Ishikawa (cell line): Measurements from ENCODE around the gene GTSE1.

Source experiments
- CEBPB ChIP-seq: IDR thresholded peaks from 2 replicates; pipeline ENCODE4 v1.6.1; 2012
- CREB1 ChIP-seq: IDR thresholded peaks from 2 replicates; pipeline ENCODE4 v1.6.1; 2012; ENCODE audit warnings: low read depth
- EGR1 ChIP-seq: IDR thresholded peaks from 2 replicates; pipeline ENCODE4 v1.6.1; 2012
- EP300 ChIP-seq: IDR thresholded peaks from 2 replicates; pipeline ENCODE4 v1.6.1; 2012; ENCODE audit warnings: borderline replicate concordance
- FOXM1 ChIP-seq: IDR thresholded peaks from 2 replicates; pipeline ENCODE4 v1.6.1; 2012; ENCODE audit warnings: low read depth, borderline replicate concordance
- NFIC ChIP-seq: IDR thresholded peaks from 2 replicates; pipeline ENCODE4 v1.6.1; 2012
- RAD21 ChIP-seq: IDR thresholded peaks from 2 replicates; pipeline ENCODE4 v1.6.1; 2012; ENCODE audit warnings: low read depth
- TAF1 ChIP-seq: IDR thresholded peaks from 2 replicates; pipeline ENCODE4 v1.6.1; 2012; ENCODE audit warnings: low read depth, mild to moderate bottlenecking
- TCF12 ChIP-seq: IDR thresholded peaks from 2 replicates; pipeline ENCODE4 v1.6.1; 2012; ENCODE audit warnings: low read depth
- TEAD4 ChIP-seq: IDR thresholded peaks from 2 replicates; pipeline ENCODE4 v1.6.1; 2012
- YY1 ChIP-seq: IDR thresholded peaks from 2 replicates; pipeline ENCODE4 v1.6.1; 2012; ENCODE audit warnings: low read depth
- ZBTB7A ChIP-seq: IDR thresholded peaks from 2 replicates; pipeline ENCODE4 v1.6.1; 2012; ENCODE audit warnings: low read depth
- TF ChIP-seq, protein P1 (sequence below): IDR thresholded peaks from 2 replicates; pipeline ENCODE4 v1.6.1; 2012
- TF ChIP-seq, protein P2 (sequence below): IDR thresholded peaks from 2 replicates; pipeline ENCODE4 v1.6.1; 2012; ENCODE audit warnings: low read depth, mild to moderate bottlenecking
- TF ChIP-seq, protein P3 (sequence below): IDR thresholded peaks from 2 replicates; pipeline ENCODE4 v1.6.1; 2012

The GTSE1 gene

DNA sequence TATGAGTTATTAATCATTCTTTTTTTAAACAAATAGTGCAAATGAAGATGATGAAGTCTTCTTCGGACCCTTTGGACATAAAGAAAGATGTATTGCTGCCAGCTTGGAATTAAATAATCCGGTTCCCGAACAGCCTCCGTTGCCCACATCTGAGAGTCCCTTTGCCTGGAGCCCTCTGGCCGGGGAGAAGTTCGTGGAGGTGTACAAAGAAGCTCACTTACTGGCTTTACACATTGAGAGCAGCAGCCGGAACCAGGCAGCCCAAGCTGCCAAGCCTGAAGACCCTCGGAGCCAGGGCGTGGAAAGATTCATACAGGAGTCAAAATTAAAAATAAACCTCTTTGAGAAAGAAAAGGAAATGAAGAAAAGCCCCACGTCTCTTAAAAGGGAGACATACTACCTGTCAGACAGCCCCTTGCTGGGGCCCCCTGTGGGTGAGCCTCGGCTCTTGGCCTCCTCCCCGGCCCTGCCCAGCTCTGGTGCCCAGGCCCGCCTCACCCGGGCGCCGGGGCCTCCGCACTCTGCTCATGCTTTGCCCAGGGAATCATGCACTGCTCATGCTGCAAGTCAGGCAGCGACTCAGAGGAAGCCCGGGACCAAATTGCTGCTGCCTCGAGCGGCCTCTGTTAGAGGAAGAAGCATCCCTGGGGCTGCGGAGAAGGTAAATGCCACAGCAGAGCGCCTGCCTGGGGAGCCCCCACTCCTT lies 11.8 kb downstream of the GTSE1 start:
- TF ChIP-seq TEAD4 (no peak), EP300 (no peak)
- TF ChIP-seq, protein P1, sequence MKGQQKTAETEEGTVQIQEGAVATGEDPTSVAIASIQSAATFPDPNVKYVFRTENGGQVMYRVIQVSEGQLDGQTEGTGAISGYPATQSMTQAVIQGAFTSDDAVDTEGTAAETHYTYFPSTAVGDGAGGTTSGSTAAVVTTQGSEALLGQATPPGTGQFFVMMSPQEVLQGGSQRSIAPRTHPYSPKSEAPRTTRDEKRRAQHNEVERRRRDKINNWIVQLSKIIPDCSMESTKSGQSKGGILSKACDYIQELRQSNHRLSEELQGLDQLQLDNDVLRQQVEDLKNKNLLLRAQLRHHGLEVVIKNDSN, result no peak

DNA sequence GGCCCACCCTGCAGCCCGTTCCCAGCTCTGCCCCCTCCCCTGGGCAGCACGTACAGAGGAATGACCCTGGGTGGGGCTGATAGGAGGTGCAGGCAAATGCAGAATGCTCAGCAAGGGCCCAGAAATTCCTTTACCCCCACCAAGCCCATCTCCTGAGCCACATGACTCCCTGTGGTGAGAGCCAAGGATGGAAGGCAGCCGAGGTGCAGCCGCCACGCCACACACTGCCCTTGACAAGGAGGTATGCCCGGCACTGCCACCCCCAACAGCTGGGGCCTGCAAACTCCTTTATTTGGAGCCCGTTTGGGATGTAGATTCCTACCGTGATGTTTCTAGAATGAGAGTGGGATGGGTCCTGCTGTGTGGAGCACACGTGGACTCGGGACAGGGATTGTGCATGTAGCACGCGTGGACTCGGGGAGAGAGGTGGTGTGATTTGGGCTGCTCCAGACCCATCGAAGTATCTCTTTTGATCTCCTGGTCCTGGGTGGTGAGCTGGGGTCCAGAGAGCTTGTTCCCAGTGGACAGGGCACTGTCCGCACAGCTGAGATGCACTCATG lies 12.9 kb downstream of the GTSE1 start:
- TF ChIP-seq TEAD4 (no peak), EGR1 (no peak), TAF1 (no peak), NFIC (no peak), EP300 (no peak), TCF12 (no peak), CREB1 (no peak), RAD21 (no peak), ZBTB7A (no peak), FOXM1 (no peak), YY1 (no peak), CEBPB (no peak)
- TF ChIP-seq, protein P2, sequence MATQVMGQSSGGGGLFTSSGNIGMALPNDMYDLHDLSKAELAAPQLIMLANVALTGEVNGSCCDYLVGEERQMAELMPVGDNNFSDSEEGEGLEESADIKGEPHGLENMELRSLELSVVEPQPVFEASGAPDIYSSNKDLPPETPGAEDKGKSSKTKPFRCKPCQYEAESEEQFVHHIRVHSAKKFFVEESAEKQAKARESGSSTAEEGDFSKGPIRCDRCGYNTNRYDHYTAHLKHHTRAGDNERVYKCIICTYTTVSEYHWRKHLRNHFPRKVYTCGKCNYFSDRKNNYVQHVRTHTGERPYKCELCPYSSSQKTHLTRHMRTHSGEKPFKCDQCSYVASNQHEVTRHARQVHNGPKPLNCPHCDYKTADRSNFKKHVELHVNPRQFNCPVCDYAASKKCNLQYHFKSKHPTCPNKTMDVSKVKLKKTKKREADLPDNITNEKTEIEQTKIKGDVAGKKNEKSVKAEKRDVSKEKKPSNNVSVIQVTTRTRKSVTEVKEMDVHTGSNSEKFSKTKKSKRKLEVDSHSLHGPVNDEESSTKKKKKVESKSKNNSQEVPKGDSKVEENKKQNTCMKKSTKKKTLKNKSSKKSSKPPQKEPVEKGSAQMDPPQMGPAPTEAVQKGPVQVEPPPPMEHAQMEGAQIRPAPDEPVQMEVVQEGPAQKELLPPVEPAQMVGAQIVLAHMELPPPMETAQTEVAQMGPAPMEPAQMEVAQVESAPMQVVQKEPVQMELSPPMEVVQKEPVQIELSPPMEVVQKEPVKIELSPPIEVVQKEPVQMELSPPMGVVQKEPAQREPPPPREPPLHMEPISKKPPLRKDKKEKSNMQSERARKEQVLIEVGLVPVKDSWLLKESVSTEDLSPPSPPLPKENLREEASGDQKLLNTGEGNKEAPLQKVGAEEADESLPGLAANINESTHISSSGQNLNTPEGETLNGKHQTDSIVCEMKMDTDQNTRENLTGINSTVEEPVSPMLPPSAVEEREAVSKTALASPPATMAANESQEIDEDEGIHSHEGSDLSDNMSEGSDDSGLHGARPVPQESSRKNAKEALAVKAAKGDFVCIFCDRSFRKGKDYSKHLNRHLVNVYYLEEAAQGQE, result no peak
- TF ChIP-seq, protein P3, sequence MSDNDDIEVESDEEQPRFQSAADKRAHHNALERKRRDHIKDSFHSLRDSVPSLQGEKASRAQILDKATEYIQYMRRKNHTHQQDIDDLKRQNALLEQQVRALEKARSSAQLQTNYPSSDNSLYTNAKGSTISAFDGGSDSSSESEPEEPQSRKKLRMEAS, result no peak
- TF ChIP-seq, protein P1, result no peak

DNA sequence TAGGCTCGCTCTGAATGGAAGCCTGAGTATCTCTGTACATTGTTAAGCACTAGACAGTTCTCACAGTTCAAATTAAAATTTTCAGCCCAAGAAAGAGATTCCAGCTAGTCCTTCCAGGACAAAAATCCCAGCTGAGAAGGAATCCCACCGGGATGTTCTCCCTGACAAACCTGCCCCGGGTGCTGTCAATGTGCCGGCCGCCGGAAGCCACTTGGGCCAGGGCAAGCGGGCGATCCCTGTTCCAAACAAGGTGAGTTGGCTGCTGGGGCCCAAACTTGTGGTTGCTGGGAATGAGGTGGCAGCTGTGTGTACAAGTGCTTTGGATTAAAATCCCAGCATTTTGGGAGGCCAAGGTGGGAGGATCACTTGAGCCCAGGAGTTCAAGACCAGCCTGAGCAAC lies 15.4 kb downstream of the GTSE1 start:
- TF ChIP-seq EGR1 (no peak), NFIC (no peak)

DNA sequence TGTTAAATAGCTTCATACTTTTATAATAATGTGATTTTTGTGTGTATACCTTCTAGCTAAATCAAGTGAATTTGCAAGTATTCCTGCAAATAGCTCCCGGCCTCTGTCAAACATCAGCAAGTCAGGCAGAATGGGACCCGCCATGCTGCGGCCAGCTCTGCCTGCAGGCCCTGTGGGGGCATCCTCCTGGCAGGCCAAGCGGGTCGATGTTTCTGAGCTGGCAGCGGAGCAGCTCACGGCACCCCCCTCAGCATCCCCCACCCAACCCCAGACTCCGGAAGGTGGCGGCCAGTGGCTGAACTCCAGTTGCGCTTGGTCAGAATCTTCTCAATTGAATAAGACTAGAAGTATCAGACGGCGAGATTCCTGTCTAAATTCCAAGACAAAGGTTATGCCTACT lies 19.3 kb downstream of the GTSE1 start:
- TF ChIP-seq, protein P3, result no peak
- no peak for TF ChIP-seq EGR1
- TF ChIP-seq, protein P2, result no peak
- TF ChIP-seq CREB1, result no peak
- no peak for TF ChIP-seq EP300
- no peak for TF ChIP-seq NFIC
- TF ChIP-seq, protein P1, result no peak
- no peak for TF ChIP-seq ZBTB7A
- no peak for TF ChIP-seq RAD21
- TF ChIP-seq YY1, result no peak
- TF ChIP-seq TCF12, result no peak
- TF ChIP-seq TAF1, result no peak

DNA sequence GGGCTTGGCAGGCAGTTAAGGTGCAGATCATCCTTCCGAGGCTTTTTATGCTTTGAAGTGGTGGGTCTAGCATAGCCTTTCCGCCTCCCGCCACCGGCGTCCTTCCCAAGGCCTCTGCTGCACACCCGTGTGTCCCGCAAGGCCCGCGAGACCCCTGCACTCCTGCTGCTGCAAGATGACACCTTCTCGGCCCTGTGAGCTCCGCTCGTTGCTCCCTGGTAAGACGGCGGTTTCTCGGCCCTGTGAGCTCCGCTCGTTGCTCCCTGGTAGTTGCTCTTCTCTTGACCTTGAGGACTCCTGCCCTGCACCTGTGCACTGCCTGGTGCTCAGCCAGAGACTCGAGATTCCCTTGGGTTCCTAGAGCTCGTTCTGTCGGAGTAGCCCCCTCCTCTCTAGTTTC lies 21.0 kb downstream of the GTSE1 start:
- TF ChIP-seq CREB1, result no peak

DNA sequence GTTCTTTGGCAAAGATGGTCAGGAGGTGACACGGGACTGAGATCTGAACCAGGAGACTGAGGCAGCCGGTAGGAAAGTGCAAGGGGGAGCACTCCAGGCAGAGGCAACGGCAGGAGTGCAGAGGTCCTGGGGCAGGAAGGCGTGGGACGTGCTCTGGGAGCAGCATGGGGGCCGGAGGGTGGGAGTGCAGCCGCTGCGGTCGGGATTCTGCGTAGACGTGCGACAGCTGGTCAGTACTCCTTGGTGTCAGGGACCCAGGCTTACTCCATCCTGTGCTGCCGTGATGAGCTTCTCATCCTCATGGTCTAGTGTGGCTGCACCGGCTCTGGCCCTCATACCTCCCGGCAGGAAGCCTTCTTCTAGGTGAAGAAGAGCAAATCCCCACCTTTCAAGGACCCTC lies 21.9 kb downstream of the GTSE1 start:
- no peak for TF ChIP-seq EGR1
- no peak for TF ChIP-seq CEBPB
- TF ChIP-seq FOXM1, result no peak
- no peak for TF ChIP-seq TEAD4
- no peak for TF ChIP-seq EP300
- TF ChIP-seq, protein P1, result no peak
- TF ChIP-seq NFIC, result no peak
- TF ChIP-seq CREB1, result no peak
